ENCODE measurements around the gene FAM228A. TPM values are rescaled to one million over a fixed set of nuclear protein-coding genes. Genes with fewer than 3 reads are reported as not detected.
A peak's percentile ranks its signal among the peaks of the same experiment; 100 is the strongest.
"Not testable (repeated sequence)": the region's sequence is repeated elsewhere in the genome, so short reads cannot be mapped to it uniquely, and the experiment has no call there.

The FAM228A gene
- total RNA-seq, 2 donors from 2014 or later, result 0.21 TPM; not detected in 1

DNA sequence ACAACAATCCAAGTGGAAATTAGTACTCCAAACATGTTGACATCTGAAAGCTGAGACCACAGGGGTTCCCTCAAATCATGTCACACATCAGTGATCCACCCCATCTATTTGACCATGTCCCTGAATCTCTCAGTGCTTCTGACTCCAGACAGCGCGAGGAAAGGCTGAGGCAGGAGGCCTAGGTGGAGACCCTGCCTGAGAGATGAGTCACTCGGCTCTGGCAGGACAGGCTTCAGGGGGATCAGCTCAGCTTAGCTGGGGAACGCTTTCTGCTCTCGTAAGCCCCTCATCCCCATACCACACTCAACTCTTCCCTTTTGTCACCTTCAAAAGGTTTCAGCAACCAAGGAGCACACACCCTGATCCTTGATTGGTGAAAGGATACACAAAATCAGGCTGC is 5.8 kb upstream of the FAM228A start:
- no peak for DNase-seq (ENCODE audit: low spot score)
- Mint-ChIP-seq H3K4me1 (ENCODE audit: low read depth in 2 of 2) (no peaks in the 10 kb centered on the region), H3K27ac (no peak overlapping the region), H3K36me3 (no peaks in the 10 kb centered on the region), H3K9me3 (no peaks in the 10 kb centered on the region), H3K27me3 (peaks cover 3 to 5% of the 10 kb centered on the region in 2 donors), H3K4me3 (no peak overlapping the region)
- ATAC-seq, result no peak

DNA sequence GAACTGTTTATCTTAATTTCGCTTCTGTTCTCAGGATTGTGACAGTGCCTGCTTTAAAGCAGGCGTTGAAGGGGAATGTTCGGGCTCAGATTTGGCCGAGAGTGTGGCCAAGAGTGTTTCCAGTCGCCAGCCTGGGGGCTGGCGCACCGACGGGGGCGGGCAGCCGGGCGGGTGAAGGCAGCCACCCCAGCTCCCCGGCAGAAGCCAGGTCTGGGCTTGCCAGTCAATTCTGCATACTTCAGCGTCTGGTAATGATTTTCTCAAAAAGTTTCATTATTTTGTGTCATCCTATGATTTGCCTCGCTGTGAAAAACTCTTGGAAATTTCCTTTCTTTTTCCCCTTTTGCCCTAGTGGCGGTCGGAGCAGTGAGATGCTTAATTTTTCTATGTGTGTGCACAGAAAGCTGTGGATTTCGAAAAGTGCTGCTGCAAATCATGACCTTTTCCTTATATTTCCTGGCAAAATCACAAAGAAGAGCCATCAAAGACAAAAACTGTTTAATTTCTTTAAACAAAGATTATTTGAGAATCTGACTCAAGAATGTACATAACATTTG is 856 bp downstream of the FAM228A start:
- no peaks in the 10 kb centered on the region for H3K9me3 Mint-ChIP-seq
- no peak overlapping the region for H3K4me3 Mint-ChIP-seq
- H3K27me3 Mint-ChIP-seq, result peaks cover 4 to 7% of the 10 kb centered on the region in 2 donors
- DNase-seq (ENCODE audit: low spot score), result no peak
- no peaks in the 10 kb centered on the region for H3K36me3 Mint-ChIP-seq
- no peaks in the 10 kb centered on the region for H3K4me1 Mint-ChIP-seq (ENCODE audit: low read depth in 2 of 2)
- ATAC-seq, result no peak
- H3K27ac Mint-ChIP-seq, result no peak overlapping the region

DNA sequence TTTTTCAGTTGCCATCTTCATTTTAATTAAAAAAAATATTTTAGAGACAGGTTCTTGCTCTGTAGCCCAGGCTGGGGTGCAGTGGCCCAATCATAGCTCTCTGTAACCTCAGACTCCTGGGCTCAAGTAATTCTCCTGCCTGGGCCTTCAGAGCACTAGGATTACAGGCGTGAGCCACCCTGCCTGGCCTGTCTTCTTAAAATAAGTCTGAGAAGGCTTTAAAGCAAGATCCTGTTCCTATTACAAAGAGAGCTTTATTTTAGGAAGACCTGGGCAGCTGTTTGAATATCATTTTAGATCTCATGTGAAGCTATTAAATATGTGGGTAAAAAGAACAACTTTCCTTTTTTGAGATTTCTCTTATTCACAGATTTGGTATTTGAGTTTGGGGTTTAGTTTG is 1.5 kb downstream of the FAM228A start:
- no peaks in the 10 kb centered on the region for H3K36me3 Mint-ChIP-seq
- DNase-seq (ENCODE audit: low spot score) (no peak), ATAC-seq (no peak)
- H3K27me3 Mint-ChIP-seq, result peaks cover 4 to 7% of the 10 kb centered on the region in 2 donors
- H3K4me1 Mint-ChIP-seq (ENCODE audit: low read depth in 2 of 2), result no peaks in the 10 kb centered on the region
- no peak overlapping the region for H3K4me3 Mint-ChIP-seq
- H3K27ac Mint-ChIP-seq, result no peak overlapping the region
- no peaks in the 10 kb centered on the region for H3K9me3 Mint-ChIP-seq

GRCh38 chr2:24179683-24180082 is 4.8 kb downstream of the FAM228A start:
- Mint-ChIP-seq H3K4me1 (ENCODE audit: low read depth in 2 of 2) (no peaks in the 10 kb centered on the region), H3K36me3 (no peaks in the 10 kb centered on the region), H3K9me3 (no peaks in the 10 kb centered on the region), H3K27ac (no peak overlapping the region), H3K27me3 (no peaks in the 10 kb centered on the region), H3K4me3 (no peak overlapping the region)
- ATAC-seq, result no peak
- DNase-seq (ENCODE audit: low spot score), result no peak

DNA sequence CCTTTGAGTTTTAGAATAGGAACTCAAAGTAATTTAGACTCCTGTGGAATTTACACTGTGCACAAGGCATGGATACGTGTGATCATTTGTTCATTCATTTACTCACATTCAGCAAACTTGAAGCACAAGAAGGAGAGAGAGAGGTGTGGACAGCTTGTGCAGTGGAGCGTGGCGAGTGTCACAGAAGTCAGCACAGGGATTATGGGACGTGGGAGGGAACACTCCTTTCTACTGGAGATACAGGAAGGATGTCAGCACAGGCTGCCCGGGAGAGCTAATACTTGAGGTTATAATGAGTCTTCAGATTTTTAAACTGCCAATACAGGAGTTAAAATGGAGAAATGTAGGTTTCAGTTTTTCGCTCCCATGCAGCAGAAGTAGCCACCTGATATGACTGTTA is 7.0 kb downstream of the FAM228A start:
- Mint-ChIP-seq H3K4me3 (no peak overlapping the region), H3K27ac (peak overlapping the region in 1 of 2 donors; percentile 7), H3K36me3 (no peaks in the 10 kb centered on the region), H3K9me3 (no peaks in the 10 kb centered on the region), H3K4me1 (ENCODE audit: low read depth in 2 of 2) (no peaks in the 10 kb centered on the region), H3K27me3 (no peaks in the 10 kb centered on the region)
- no peak for DNase-seq (ENCODE audit: low spot score)
- no peak for ATAC-seq

- no peak overlapping the region for H3K27ac Mint-ChIP-seq
- H3K4me1 Mint-ChIP-seq (ENCODE audit: low read depth in 2 of 2), result no peaks in the 10 kb centered on the region
- no peaks in the 10 kb centered on the region for H3K36me3 Mint-ChIP-seq
- no peak for ATAC-seq
- H3K9me3 Mint-ChIP-seq, result no peaks in the 10 kb centered on the region
- H3K4me3 Mint-ChIP-seq, result no peak overlapping the region
- DNase-seq (ENCODE audit: low spot score), result no peak
- no peaks in the 10 kb centered on the region for H3K27me3 Mint-ChIP-seq
Measured at GRCh38 chr2:24182507-24182906, 7.7 kb downstream of the FAM228A start.

GRCh38 chr2:24183366-24184069 is 8.7 kb downstream of the FAM228A start:
- H3K4me1 Mint-ChIP-seq (ENCODE audit: low read depth in 2 of 2), result no peaks in the 10 kb centered on the region
- DNase-seq (ENCODE audit: low spot score) (no peak), ATAC-seq (no peak)
- no peaks in the 10 kb centered on the region for H3K36me3 Mint-ChIP-seq
- no peaks in the 10 kb centered on the region for H3K9me3 Mint-ChIP-seq
- H3K27me3 Mint-ChIP-seq, result no peaks in the 10 kb centered on the region
- H3K27ac Mint-ChIP-seq, result no peak overlapping the region
- no peak overlapping the region for H3K4me3 Mint-ChIP-seq

- DNase-seq (ENCODE audit: low spot score), result no peak
- no peak for ATAC-seq
- Mint-ChIP-seq H3K27me3 (peaks cover 0 to 6% of the 10 kb centered on the region in 2 donors), H3K9me3 (no peaks in the 10 kb centered on the region), H3K4me3 (no peak overlapping the region), H3K27ac (no peak overlapping the region), H3K4me1 (ENCODE audit: low read depth in 2 of 2) (no peaks in the 10 kb centered on the region), H3K36me3 (no peaks in the 10 kb centered on the region)
Measured at GRCh38 chr2:24189551-24189950, 14.7 kb downstream of the FAM228A start.

- no peak for ATAC-seq
- DNase-seq (ENCODE audit: low spot score), result no peak
- Mint-ChIP-seq H3K9me3 (no peaks in the 10 kb centered on the region), H3K4me3 (no peak overlapping the region), H3K27ac (no peak overlapping the region), H3K4me1 (ENCODE audit: low read depth in 2 of 2) (no peaks in the 10 kb centered on the region), H3K27me3 (peaks cover 0 to 6% of the 10 kb centered on the region in 2 donors), H3K36me3 (no peaks in the 10 kb centered on the region)
Measured at GRCh38 chr2:24190503-24190902, 15.7 kb downstream of the FAM228A start.

DNA sequence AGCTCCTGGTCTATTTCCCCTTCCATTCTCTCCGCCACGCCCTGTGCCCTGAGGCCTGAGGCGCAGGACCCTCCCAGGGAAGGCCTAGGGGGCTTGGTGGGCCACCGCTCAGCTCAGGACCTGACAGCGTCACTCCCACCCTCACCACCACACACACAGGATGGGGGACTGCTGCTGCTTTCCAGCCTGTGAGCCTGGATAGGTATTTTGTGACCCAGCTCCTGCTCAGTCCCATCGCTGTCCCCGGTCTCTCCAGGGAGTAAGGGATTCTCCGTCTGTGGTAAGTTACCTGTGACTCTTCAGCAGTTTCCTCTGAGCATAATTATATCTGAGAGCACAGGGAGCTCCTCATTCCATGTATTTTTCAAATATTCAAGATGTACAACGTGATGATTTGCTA is 16.3 kb downstream of the FAM228A start:
- no peak for ATAC-seq
- DNase-seq (ENCODE audit: low spot score), result no peak
- Mint-ChIP-seq H3K27me3 (peaks cover 0 to 6% of the 10 kb centered on the region in 2 donors), H3K27ac (no peak overlapping the region), H3K4me3 (no peak overlapping the region), H3K36me3 (no peaks in the 10 kb centered on the region), H3K9me3 (no peaks in the 10 kb centered on the region), H3K4me1 (ENCODE audit: low read depth in 2 of 2) (no peaks in the 10 kb centered on the region)

DNA sequence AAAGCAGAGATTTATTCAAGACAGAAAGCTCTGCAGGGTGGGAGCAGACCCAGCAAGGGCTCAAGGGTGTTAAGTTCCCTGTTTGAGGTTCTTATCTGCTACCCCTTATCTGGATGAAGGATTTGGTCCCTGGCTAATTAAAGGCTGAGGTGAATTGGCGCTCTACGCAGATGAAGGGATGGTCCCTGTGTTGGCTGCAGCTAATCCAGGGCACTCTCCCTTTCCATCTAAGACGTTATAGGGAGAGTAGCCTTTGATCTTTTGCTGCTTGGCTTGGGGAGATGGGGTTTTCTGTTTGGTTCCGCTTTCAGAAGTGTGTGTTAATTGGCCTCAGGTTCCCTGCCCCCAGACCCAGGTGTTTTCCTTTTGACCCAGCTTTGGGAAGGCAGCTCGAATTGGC is 17.0 kb downstream of the FAM228A start:
- ATAC-seq (no peak), DNase-seq (ENCODE audit: low spot score) (no peak)
- peaks cover 6% of the 10 kb centered on the region for H3K36me3 Mint-ChIP-seq
- H3K27me3 Mint-ChIP-seq, result peaks cover 0 to 6% of the 10 kb centered on the region in 2 donors
- no peak overlapping the region for H3K27ac Mint-ChIP-seq
- no peak overlapping the region for H3K4me3 Mint-ChIP-seq
- H3K9me3 Mint-ChIP-seq, result peaks cover 6% of the 10 kb centered on the region
- no peaks in the 10 kb centered on the region for H3K4me1 Mint-ChIP-seq (ENCODE audit: low read depth in 2 of 2)

- not testable (repeated sequence) for H3K27ac Mint-ChIP-seq; H3K36me3 Mint-ChIP-seq; H3K27me3 Mint-ChIP-seq; H3K4me3 Mint-ChIP-seq; ATAC-seq; DNase-seq (ENCODE audit: low spot score); H3K4me1 Mint-ChIP-seq (ENCODE audit: low read depth in 2 of 2); H3K9me3 Mint-ChIP-seq
Measured at GRCh38 chr2:24197213-24197612, 22.4 kb downstream of the FAM228A start.

GRCh38 chr2:24199968-24200590 is 25.2 kb downstream of the FAM228A start:
- Mint-ChIP-seq H3K27ac (no peak overlapping the region), H3K36me3 (peaks cover 9% of the 10 kb centered on the region), H3K27me3 (no peaks in the 10 kb centered on the region), H3K4me1 (ENCODE audit: low read depth in 2 of 2) (no peaks in the 10 kb centered on the region), H3K9me3 (peaks cover 7% of the 10 kb centered on the region), H3K4me3 (no peak overlapping the region)
- DNase-seq (ENCODE audit: low spot score) (no peak), ATAC-seq (no peak)

- H3K27me3 Mint-ChIP-seq, result no peaks in the 10 kb centered on the region
- H3K4me1 Mint-ChIP-seq (ENCODE audit: low read depth in 2 of 2), result no peaks in the 10 kb centered on the region
- no peak for ATAC-seq
- DNase-seq (ENCODE audit: low spot score), result no peak
- H3K36me3 Mint-ChIP-seq, result peaks cover 10% of the 10 kb centered on the region
- no peak overlapping the region for H3K27ac Mint-ChIP-seq
- H3K4me3 Mint-ChIP-seq, result no peak overlapping the region
- H3K9me3 Mint-ChIP-seq, result peaks cover 7% of the 10 kb centered on the region
Measured at GRCh38 chr2:24200799-24201198, 25.9 kb downstream of the FAM228A start.

All from natural killer cell treated with Interleukin-12 subunit alpha and Interleukin-12 subunit beta and Interleukin-15 and Interleukin-18, amount 100 ng/mL, for 72 hours (primary cell).